Measurements from ENCODE around the gene PRR16. TPM values are rescaled to one million over a fixed set of nuclear protein-coding genes. Genes with fewer than 3 reads are reported as not detected.

PRR16 gene
- total RNA-seq, 4 donors from 2014 or later = 0.48 to 2.3 (median 1.9) TPM; not detected in 1

GRCh38 chr5:120446068-120446492 is 18.0 kb upstream of the PRR16 start:
- H3K36me3 ChIP-seq = no peaks in the 10 kb centered on the region
- WGBS, 2 donors = 13 to 30% methylated on average over 2 of the region's 2 CpGs
- no peaks in the 10 kb centered on the region for H3K4me1 ChIP-seq
- H3K27me3 ChIP-seq = no peaks in the 10 kb centered on the region
- H3K4me3 ChIP-seq = no peak overlapping the region
- TF ChIP-seq CTCF (IDR thresholded peaks at IDR 0.05) (no peak), POLR2A (IDR thresholded peaks at IDR 0.05) (no peak)
- no peak for DNase-seq
- no peaks in the 10 kb centered on the region for H3K9me3 ChIP-seq
- intact Hi-C loops (cut with DNase I) = no loop called here
- peak overlapping the region in 1 of 4 donors; percentile 55 for H3K27ac ChIP-seq

- Histone ChIP-seq H3K27ac (no peak overlapping the region), H3K4me3 (no peak overlapping the region), H3K27me3 (no peaks in the 10 kb centered on the region), H3K4me1 (no peaks in the 10 kb centered on the region), H3K9me3 (no peaks in the 10 kb centered on the region), H3K36me3 (no peaks in the 10 kb centered on the region)
- no peak for DNase-seq
- WGBS, 2 donors = 65 to 75% methylated on average over 2 of the region's 2 CpGs
- intact Hi-C loops (cut with DNase I) = no loop called here
- TF ChIP-seq CTCF (IDR thresholded peaks at IDR 0.05) = no peak
- TF ChIP-seq POLR2A (IDR thresholded peaks at IDR 0.05) = no peak
These were observed 17.2 kb upstream of the PRR16 start for GRCh38 chr5:120446901-120447300.

DNA sequence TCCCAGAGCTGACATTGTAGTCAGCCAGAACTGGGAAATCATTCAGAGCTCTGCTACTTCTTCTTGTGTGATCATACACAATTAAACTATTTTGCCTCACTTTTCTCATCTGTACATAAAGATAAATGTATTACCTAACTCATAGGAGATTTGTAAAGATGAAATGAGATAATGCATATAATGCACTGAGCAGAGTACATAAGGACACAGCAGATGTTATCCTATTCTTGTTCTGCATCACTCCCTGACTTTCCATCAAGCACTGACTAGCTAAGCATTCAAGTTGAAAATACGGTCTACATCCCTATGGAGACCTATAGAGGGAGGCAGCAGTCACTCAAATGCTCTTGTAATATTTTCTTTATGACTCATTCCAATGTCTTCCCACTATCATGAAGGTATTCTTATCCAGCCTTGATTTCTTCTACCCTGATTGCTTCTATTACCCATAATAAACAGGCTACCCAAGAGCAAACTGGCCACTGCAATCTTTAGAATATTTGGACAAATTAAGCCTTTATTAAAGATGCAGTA is 16.3 kb upstream of the PRR16 start:
- no peaks in the 10 kb centered on the region for H3K4me1 ChIP-seq
- H3K4me3 ChIP-seq = no peak overlapping the region
- H3K27ac ChIP-seq = no peak overlapping the region
- DNase-seq = no peak
- 13 to 57% methylated on average over 1 of the region's 1 CpG for WGBS, 2 donors
- no peaks in the 10 kb centered on the region for H3K9me3 ChIP-seq
- TF ChIP-seq CTCF (IDR thresholded peaks at IDR 0.05) = no peak
- TF ChIP-seq POLR2A (IDR thresholded peaks at IDR 0.05) = no peak
- H3K36me3 ChIP-seq = no peaks in the 10 kb centered on the region
- no peaks in the 10 kb centered on the region for H3K27me3 ChIP-seq
- intact Hi-C loops (cut with DNase I) = no loop called here

DNA sequence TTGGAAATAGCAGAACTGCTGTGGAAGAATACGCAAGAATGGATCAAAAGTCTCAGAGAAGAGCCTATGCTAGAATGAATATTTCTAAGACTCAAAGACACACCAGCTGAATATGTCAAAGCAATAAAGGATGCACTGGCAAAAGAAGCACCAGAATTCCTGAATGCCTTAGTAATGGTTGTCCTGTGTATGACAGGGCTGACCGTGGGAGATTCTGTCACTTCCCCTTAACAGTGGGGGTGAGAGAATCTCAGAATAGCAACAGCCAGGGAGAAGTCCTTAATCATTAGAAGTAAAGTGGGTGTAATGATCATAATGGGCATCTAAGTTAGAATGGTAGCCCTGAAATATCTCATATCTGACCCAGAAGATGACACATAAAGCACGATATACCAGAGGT is 14.6 kb upstream of the PRR16 start:
- H3K4me1 ChIP-seq = no peaks in the 10 kb centered on the region
- no peaks in the 10 kb centered on the region for H3K27me3 ChIP-seq
- H3K36me3 ChIP-seq = no peaks in the 10 kb centered on the region
- intact Hi-C loops (cut with DNase I) = no loop called here
- no peak for TF ChIP-seq POLR2A (IDR thresholded peaks at IDR 0.05)
- TF ChIP-seq CTCF (IDR thresholded peaks at IDR 0.05) = no peak
- no peak overlapping the region for H3K4me3 ChIP-seq
- 74 to 78% methylated on average over 3 of the region's 3 CpGs for WGBS, 2 donors
- no peak overlapping the region for H3K27ac ChIP-seq
- no peaks in the 10 kb centered on the region for H3K9me3 ChIP-seq
- no peak for DNase-seq

DNA sequence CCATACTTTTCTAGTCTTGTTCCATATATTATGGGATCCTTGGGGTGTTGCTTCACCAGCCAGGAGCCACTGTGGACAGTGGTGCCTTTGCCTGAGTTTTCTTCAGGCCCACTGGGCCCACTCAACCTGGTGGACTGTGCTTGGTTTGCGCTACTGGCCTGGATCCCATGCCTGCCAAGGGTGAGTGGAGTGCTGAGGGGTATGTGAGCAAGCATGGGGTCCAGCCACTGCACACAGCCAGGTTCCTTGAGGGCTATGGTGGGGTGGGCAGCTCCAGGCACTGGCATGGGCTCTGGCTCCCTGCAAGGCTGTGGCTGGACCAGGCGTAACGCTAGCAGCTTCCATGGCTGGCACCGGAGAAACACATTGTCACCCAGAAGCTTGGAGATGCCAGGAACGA is 13.2 kb upstream of the PRR16 start:
- DNase-seq = no peak
- Histone ChIP-seq H3K36me3 (no peaks in the 10 kb centered on the region), H3K9me3 (no peaks in the 10 kb centered on the region), H3K4me3 (no peak overlapping the region), H3K4me1 (peaks cover 0 to 4% (median 0%) of the 10 kb centered on the region in 3 donors), H3K27ac (no peak overlapping the region), H3K27me3 (no peaks in the 10 kb centered on the region)
- 87 to 94% methylated on average over 2 to 5 of the region's 5 CpGs for WGBS, 2 donors
- TF ChIP-seq CTCF (IDR thresholded peaks at IDR 0.05) = no peak
- no peak for TF ChIP-seq POLR2A (IDR thresholded peaks at IDR 0.05)
- intact Hi-C loops (cut with DNase I) = no loop called here

All from esophagus squamous epithelium (tissue), 5 donors.